Lower leg skin (tissue), 3 donors: ENCODE data around the gene RPS26.

Experiments
- CTCF ChIP-seq, 3 donors: fragments of 450-650 bp; IDR thresholded peaks; one replicate each; pipeline ENCODE4 v1.5.1; 2016; ENCODE audit warnings: antibody characterized with exemption in 3 of 3, mild to moderate bottlenecking in 3 of 3, moderate library complexity in 2 of 3
- POLR2A ChIP-seq, 2 donors: fragments of 450-650 bp; IDR thresholded peaks; one replicate each; pipeline ENCODE4 v1.6.1; 2016 to 2017; ENCODE audit warnings: antibody characterized with exemption in 2 of 2, mild to moderate bottlenecking in 1 of 2, moderate library complexity in 1 of 2

GRCh38 chr12:56028511-56029165 lies 13.1 kb upstream of the RPS26 start:
- no peak for TF ChIP-seq CTCF (IDR thresholded peaks at IDR 0.05)
- no peak for TF ChIP-seq POLR2A (IDR thresholded peaks at IDR 0.05)
